ENCODE measurements around the gene SUGCT. TPM values are rescaled to one million over a fixed set of nuclear protein-coding genes. Genes with fewer than 3 reads are reported as not detected.

SUGCT gene
- total RNA-seq, 1 experiment from 2014 or later = 9.9 TPM

DNA sequence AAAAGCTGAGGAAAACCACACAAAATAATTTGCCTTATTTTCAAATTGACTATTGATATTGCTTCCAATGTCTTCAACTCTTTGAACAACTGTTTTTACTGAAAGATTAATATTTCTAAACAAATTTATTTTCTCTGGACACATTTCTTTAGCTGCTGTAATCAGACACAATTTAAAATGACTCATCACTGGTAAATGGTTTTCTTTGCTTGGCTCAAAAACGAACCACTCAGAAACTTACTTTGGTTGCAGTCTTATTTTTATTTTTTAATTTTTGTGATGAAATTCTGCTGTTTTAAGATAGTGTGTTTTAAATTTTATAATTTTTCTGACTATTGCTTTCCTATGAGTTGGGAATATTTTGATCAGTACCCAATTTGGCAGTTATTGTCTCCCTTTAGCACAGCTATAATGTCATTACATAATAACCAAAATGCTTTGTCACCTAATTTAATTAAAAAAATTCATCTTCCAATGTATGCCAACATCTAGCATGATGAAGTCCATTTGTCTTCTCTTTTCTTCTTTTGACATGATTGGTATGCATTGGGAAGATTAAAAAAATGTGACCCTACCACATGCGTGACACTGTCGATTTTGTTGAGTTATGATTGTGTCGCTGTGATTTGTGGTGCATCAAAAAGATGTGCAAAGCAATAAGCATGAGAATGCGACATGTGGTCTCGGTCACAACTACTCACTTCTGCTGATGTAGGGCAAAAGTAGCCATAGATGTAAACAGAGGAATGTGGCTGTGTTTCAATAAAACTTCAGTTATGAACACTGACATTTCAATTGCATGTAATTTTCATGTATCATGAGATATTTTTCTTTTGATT is 222.3 kb downstream of the SUGCT start:
- ChIA-PET POLR2A (no interaction called here), CTCF (no interaction called here)
- Mint-ChIP-seq H3K27ac (ENCODE audit: unreplicated experiment) (no peak overlapping the region), H3K36me3 (ENCODE audit: insufficient read depth, unreplicated experiment) (no peaks in the 10 kb centered on the region), H3K27me3 (ENCODE audit: insufficient read depth, unreplicated experiment) (no peaks in the 10 kb centered on the region), H3K4me1 (ENCODE audit: low read depth, unreplicated experiment) (no peaks in the 10 kb centered on the region), H3K9me3 (ENCODE audit: unreplicated experiment) (no peaks in the 10 kb centered on the region), H3K4me3 (ENCODE audit: unreplicated experiment) (no peak overlapping the region)
- intact Hi-C loops (cut with micrococcal nuclease; ENCODE audit: unreplicated experiment) = no loop called here
- no peak for TF ChIP-seq CTCF (IDR thresholded peaks at IDR 0.05; ENCODE audit: insufficient read depth in 1 of 2, low read depth in 1 of 2, low read length in 1 of 2, severe bottlenecking in 1 of 2, unreplicated experiment in 1 of 2)
- BruUV-seq (replicated peaks) = no TSS peak
- Histone ChIP-seq H3K9me3 (no peaks in the 10 kb centered on the region), H3K27me3 (replicated peaks; ENCODE audit: control insufficient read depth, insufficient read depth, low read length) (no peaks in the 10 kb centered on the region), H3K4me3 (ENCODE audit: low read depth, low read length) (no peak overlapping the region), H3K4me1 (no peaks in the 10 kb centered on the region), H3K36me3 (ENCODE audit: control insufficient read depth, insufficient read depth, low read length) (no peaks in the 10 kb centered on the region)
- DNase-seq = no peak

- no peaks in the 10 kb centered on the region for H3K4me1 Mint-ChIP-seq (ENCODE audit: low read depth, unreplicated experiment)
- POLR2A ChIA-PET = no interaction called here
These were observed 235.0 kb downstream of the SUGCT start for GRCh38 chr7:40369641-40370277.

More at GRCh38 chr7:40369641-40370277, 235.0 kb downstream of the SUGCT start:
- Histone ChIP-seq H3K4me3 (ENCODE audit: low read depth, low read length) (no peak overlapping the region), H3K4me1 (no peaks in the 10 kb centered on the region), H3K36me3 (ENCODE audit: control insufficient read depth, insufficient read depth, low read length) (no peaks in the 10 kb centered on the region), H3K27me3 (replicated peaks; ENCODE audit: control insufficient read depth, insufficient read depth, low read length) (no peaks in the 10 kb centered on the region), H3K9me3 (no peaks in the 10 kb centered on the region)
- Mint-ChIP-seq H3K36me3 (ENCODE audit: insufficient read depth, unreplicated experiment) (no peaks in the 10 kb centered on the region), H3K27me3 (ENCODE audit: insufficient read depth, unreplicated experiment) (no peaks in the 10 kb centered on the region), H3K4me3 (ENCODE audit: unreplicated experiment) (no peak overlapping the region), H3K9me3 (ENCODE audit: unreplicated experiment) (peaks cover 11% of the 10 kb centered on the region), H3K27ac (ENCODE audit: unreplicated experiment) (no peak overlapping the region)
- CTCF ChIA-PET = no interaction called here
- no peak for TF ChIP-seq CTCF (IDR thresholded peaks at IDR 0.05; ENCODE audit: insufficient read depth in 1 of 2, low read depth in 1 of 2, low read length in 1 of 2, severe bottlenecking in 1 of 2, unreplicated experiment in 1 of 2)
- intact Hi-C loops (cut with micrococcal nuclease; ENCODE audit: unreplicated experiment) = no loop called here
- DNase-seq = no peak
- BruUV-seq (replicated peaks) = no TSS peak
